Naive thymus-derived CD4-positive, alpha-beta T cell (primary cell): Measurements from ENCODE around the gene PTGIS. TPM values are rescaled to one million over a fixed set of nuclear protein-coding genes. Genes with fewer than 3 reads are reported as not detected.

Experiments
- ATAC-seq: fragments of 150-1000 bp; cut with Tn5 transposase; 2 replicates; pipeline ENCODE4 v1.10.0; 2021; ENCODE audit warnings: mild to moderate bottlenecking, moderate library complexity
- CTCF ChIA-PET: fragments of 350-600 bp; sonication (Branson Sonifier 250); formaldehyde crosslinking; loops from one replicate; lab custom pipeline; 2021; ENCODE audit warnings: antibody characterized with exemption; lab: Charles Lee
- POLR2A ChIA-PET: fragments of 350-600 bp; sonication (Branson Sonifier 250); formaldehyde crosslinking; loops from one replicate; lab custom pipeline; 2021; ENCODE audit warnings: antibody characterized with exemption, inconsistent platforms; lab: Charles Lee
- DNase-seq, 9 donors: peaks; one replicate each; pipeline versions ENCODE4 v3.0.0 to v3.0.0-alpha.2; 2020 to 2022; ENCODE audit warnings: mixed read lengths in 1 of 9
- H3K27ac ChIP-seq: one replicate; pipeline ENCODE4 v1.7.0; 2013; ENCODE audit warnings: mild to moderate bottlenecking, low read depth, low read length, moderate library complexity
- H3K27me3 ChIP-seq, 2 donors: one replicate each; pipeline ENCODE4 v1.7.0; 2013; ENCODE audit warnings: low read length in 2 of 2, mild to moderate bottlenecking in 2 of 2, moderate library complexity in 2 of 2; ENCODE audit not compliant: control insufficient read depth in 2 of 2, insufficient read depth in 2 of 2
- H3K36me3 ChIP-seq, 3 experiments: 1 replicate in 2 of 3; 2 replicates in 1 of 3; pipeline ENCODE4 v1.7.0; 2013; ENCODE audit warnings: low read length in 3 of 3, mild to moderate bottlenecking in 3 of 3, moderate library complexity in 1 of 3; ENCODE audit not compliant: insufficient read depth in 3 of 3, control insufficient read depth in 2 of 3
- H3K4me1 ChIP-seq, 2 donors: one replicate each; pipeline ENCODE4 v1.7.0; 2013; ENCODE audit warnings: low read length in 2 of 2, mild to moderate bottlenecking in 2 of 2, moderate library complexity in 1 of 2; ENCODE audit not compliant: control insufficient read depth in 2 of 2, insufficient read depth in 2 of 2
- H3K4me3 ChIP-seq: 2 replicates; pipeline ENCODE4 v1.7.0; 2013; ENCODE audit warnings: mild to moderate bottlenecking, low read length
- H3K9me3 ChIP-seq, 3 experiments: 1 replicate in 2 of 3; 2 replicates in 1 of 3; pipeline ENCODE4 v1.7.0; 2013; ENCODE audit warnings: low read length in 3 of 3; ENCODE audit not compliant: control insufficient read depth in 2 of 3
- H3K27ac Mint-ChIP-seq, 9 donors: one replicate each; pipeline ENCODE4 v1.8.0; 2020 to 2022; ENCODE audit warnings: mixed read lengths in 9 of 9, mild to moderate bottlenecking in 8 of 9, moderate library complexity in 5 of 9, inconsistent platforms in 2 of 9
- H3K27me3 Mint-ChIP-seq, 5 donors: one replicate each; pipeline ENCODE4 v1.8.0; 2021 to 2022; ENCODE audit warnings: mixed read lengths in 5 of 5, mild to moderate bottlenecking in 1 of 5
- H3K36me3 Mint-ChIP-seq, 5 donors: one replicate each; pipeline ENCODE4 v1.8.0; 2020 to 2022; ENCODE audit warnings: mixed read lengths in 5 of 5, mild to moderate bottlenecking in 3 of 5, inconsistent platforms in 1 of 5
- H3K4me1 Mint-ChIP-seq, 7 donors: one replicate each; pipeline ENCODE4 v1.8.0; 2020 to 2022; ENCODE audit warnings: mixed read lengths in 7 of 7, mild to moderate bottlenecking in 3 of 7, inconsistent platforms in 1 of 7
- H3K4me3 Mint-ChIP-seq, 10 donors: one replicate each; pipeline ENCODE4 v1.8.0; 2020 to 2022; ENCODE audit warnings: mild to moderate bottlenecking in 10 of 10, mixed read lengths in 10 of 10, moderate library complexity in 6 of 10, inconsistent platforms in 2 of 10
- H3K9me3 Mint-ChIP-seq, 11 donors: one replicate each; pipeline ENCODE4 v1.8.0; 2020 to 2022; ENCODE audit warnings: mixed read lengths in 11 of 11, mild to moderate bottlenecking in 4 of 11, inconsistent platforms in 1 of 11, moderate library complexity in 1 of 11
- intact Hi-C, 2 donors: fragments of 100-400 bp; cut with micrococcal nuclease; formaldehyde crosslinking; loops; one replicate each; pipeline ENCODE4 v1.15.1; 2023
- polyA plus RNA-seq, 2 donors: library from polyadenylated mRNA; unstranded; fragments of 300-500 nt; fragmentation: Illumina TruSeq; gene quantifications; one replicate each; pipeline ENCODE4 v1.2.3, GENCODE V29; 2021
- total RNA-seq, 6 experiments: library from RNA in 5 of 6; stranded (reverse) in 5 of 6; gene quantifications; 1 replicate in 5 of 6; 2 replicates in 1 of 6; pipeline ENCODE4 v1.2.3 and lab custom pipeline; 2021 to 2026

Gene PTGIS
- total and polyA plus RNA-seq, 7 experiments from 2014 or later, result 12.5 TPM; not detected in 6

DNA sequence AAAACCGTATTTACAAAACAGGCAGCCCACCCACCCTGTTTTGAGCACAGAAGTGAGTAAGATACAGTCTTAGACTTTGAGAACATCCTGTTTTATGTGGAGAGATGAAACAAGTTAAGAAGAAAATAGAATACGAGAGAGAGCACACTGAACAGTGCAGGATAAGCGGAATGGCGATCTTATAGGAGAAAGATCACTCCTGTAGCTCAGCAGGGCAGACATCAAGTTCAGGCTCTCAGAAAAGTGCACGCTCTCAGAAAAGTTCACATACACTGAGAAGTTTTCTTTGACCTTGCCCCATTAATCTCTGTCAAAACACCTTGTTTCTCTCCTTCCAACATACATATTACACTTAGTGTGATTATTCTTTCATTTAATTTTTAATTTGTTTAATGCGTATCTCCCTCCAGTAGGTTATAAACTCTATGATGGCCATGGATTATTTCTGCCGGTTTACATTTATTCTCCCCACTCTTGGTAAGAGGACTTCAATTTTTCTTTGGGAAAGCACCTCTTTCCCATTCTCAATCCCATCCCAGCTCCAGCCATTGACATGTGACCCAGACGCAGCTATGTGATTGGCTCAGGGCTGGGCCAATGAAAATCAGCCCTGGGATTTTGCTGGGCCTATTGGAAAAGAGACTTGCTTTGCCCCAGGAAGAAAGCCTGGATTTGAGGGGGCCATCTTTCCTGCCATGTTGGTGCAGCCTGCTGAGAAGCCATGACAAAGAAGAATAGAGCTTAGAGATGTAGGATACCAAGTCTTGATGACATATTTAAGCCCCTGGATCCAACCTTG, 101.6 kb downstream of the PTGIS start:
- Histone ChIP-seq H3K4me3 (no peak overlapping the region), H3K27me3 (no peaks in the 10 kb centered on the region), H3K4me1 (peaks cover 0 to 4% of the 10 kb centered on the region in 2 donors), H3K9me3 (no peaks in the 10 kb centered on the region), H3K36me3 (no peaks in the 10 kb centered on the region), H3K27ac (no peak overlapping the region)
- Mint-ChIP-seq H3K27ac (no peak overlapping the region), H3K36me3 (no peaks in the 10 kb centered on the region), H3K4me3 (no peak overlapping the region), H3K27me3 (peaks cover 24 to 41% (median 34%) of the 10 kb centered on the region in 5 donors), H3K4me1 (peaks cover 0 to 3% (median 0%) of the 10 kb centered on the region in 7 donors), H3K9me3 (no peaks in the 10 kb centered on the region)
- DNase-seq (no peak), ATAC-seq (no peak)
- POLR2A ChIA-PET, result no interaction called here
- intact Hi-C loops, result no loop called here
- CTCF ChIA-PET, result no interaction called here

DNA sequence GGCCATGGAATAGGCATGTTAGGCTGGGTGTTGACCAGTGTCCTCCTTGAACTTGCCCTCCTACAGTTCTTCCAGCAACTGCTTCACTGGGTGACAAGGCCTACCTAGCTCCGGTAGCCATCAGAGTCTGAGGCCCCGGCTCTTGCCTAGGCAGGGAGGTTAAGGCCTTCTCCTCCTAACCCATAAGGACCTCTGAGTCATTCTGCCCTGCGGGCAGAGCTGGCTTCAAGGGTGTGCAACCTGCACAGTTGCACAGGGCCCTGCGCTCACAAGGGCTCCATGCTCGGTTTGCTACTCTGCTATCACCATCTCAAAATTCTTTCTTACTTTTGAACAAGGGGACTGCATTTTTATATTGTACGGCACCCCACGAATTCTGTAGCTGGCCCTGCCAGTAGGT, 103.4 kb downstream of the PTGIS start:
- no peaks in the 10 kb centered on the region for H3K36me3 ChIP-seq

DNA sequence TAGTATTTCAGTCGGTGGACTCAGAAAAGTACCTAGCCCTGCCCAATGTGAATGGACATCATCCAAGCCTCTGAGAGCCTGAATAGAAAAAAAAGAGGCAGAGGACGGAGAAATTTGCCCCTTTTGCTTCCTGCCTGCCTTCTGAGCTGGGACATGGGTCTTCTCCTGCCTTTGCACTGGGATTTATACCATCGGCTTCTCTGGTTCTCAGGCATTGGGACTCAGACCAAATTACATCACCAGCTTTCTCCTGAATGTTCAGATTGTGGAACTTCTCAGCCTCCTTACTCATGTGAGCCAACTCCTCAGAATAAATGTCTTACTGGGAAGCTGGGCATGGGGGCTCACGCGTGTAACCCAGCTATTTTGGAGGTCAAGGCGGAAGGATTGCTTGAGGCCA, 105.3 kb downstream of the PTGIS start:
- Mint-ChIP-seq H3K4me3 (no peak overlapping the region), H3K9me3 (peaks cover 0 to 3% (median 0%) of the 10 kb centered on the region in 11 donors), H3K4me1 (peaks cover 0 to 4% (median 0%) of the 10 kb centered on the region in 7 donors), H3K27me3 (peaks cover 5 to 33% (median 27%) of the 10 kb centered on the region in 5 donors), H3K27ac (no peak overlapping the region), H3K36me3 (no peaks in the 10 kb centered on the region)
- Histone ChIP-seq H3K9me3 (no peaks in the 10 kb centered on the region), H3K36me3 (no peaks in the 10 kb centered on the region), H3K27ac (no peak overlapping the region), H3K4me1 (no peaks in the 10 kb centered on the region), H3K4me3 (no peak overlapping the region), H3K27me3 (no peaks in the 10 kb centered on the region)
- ATAC-seq (no peak), DNase-seq (no peak)
- intact Hi-C loops, result no loop called here
- ChIA-PET CTCF (no interaction called here), POLR2A (no interaction called here)

More for the DNA sequence above, 103.4 kb downstream of the PTGIS start:
- no peak overlapping the region for H3K4me3 ChIP-seq
- H3K9me3 Mint-ChIP-seq, result peaks cover 0 to 3% (median 0%) of the 10 kb centered on the region in 11 donors
- peaks cover 10 to 32% (median 24%) of the 10 kb centered on the region in 5 donors for H3K27me3 Mint-ChIP-seq
- intact Hi-C loops, result no loop called here
- no peak overlapping the region for H3K27ac ChIP-seq
- H3K4me1 ChIP-seq, result peaks cover 0 to 4% of the 10 kb centered on the region in 2 donors
- H3K4me3 Mint-ChIP-seq, result no peak overlapping the region
- H3K27me3 ChIP-seq, result no peaks in the 10 kb centered on the region
- no peak for ATAC-seq
- no peaks in the 10 kb centered on the region for H3K9me3 ChIP-seq
- no peaks in the 10 kb centered on the region for H3K36me3 Mint-ChIP-seq
- POLR2A ChIA-PET, result no interaction called here
- H3K27ac Mint-ChIP-seq, result no peak overlapping the region
- peaks cover 0 to 4% (median 0%) of the 10 kb centered on the region in 7 donors for H3K4me1 Mint-ChIP-seq
- no peak for DNase-seq
- CTCF ChIA-PET, result no interaction called here

DNA sequence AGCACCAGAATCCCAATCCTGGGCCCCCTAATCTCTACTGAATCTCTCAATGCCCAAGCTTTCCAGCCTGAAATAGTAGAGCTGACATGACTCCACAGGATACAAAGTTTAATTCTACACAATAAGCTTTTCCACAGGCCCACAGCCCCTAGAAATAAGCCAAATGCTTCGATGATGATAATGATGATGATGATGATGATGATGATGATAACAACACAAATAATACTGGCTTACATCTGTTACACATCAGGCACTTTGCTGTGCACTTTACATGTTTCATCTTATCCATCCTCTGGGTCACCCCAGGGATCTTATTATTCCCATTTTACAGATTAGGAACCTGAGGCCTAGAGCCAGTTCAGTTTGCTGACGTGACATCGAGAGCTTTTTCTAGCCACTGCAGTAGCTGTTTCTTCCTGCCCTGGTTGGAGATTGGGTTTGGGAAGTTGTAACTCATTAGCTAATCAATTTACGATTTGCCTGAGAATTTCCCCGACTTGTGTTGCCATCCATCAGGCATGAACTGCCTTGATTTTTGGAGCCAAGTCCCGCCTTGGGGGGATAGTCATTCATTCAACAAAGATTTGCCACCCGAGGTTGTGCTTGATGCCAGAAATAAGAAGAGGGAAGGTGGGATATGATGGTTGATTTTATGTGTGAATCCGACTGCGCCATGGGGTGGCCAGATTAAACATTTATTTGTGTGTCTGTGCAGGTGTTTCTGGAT, 105.9 kb downstream of the PTGIS start:
- H3K27me3 Mint-ChIP-seq, result peaks cover 5 to 31% (median 21%) of the 10 kb centered on the region in 5 donors
- H3K9me3 Mint-ChIP-seq, result peaks cover 0 to 3% (median 0%) of the 10 kb centered on the region in 11 donors
- ChIA-PET CTCF (no interaction called here), POLR2A (no interaction called here)
- peaks cover 0 to 4% (median 0%) of the 10 kb centered on the region in 7 donors for H3K4me1 Mint-ChIP-seq
- no peaks in the 10 kb centered on the region for H3K36me3 ChIP-seq
- no peak overlapping the region for H3K27ac ChIP-seq
- no peak overlapping the region for H3K4me3 ChIP-seq
- no peak overlapping the region for H3K4me3 Mint-ChIP-seq
- DNase-seq, result no peak
- no peak overlapping the region for H3K27ac Mint-ChIP-seq
- no peaks in the 10 kb centered on the region for H3K36me3 Mint-ChIP-seq
- no peaks in the 10 kb centered on the region for H3K27me3 ChIP-seq
- intact Hi-C loops, result no loop called here
- H3K4me1 ChIP-seq, result no peaks in the 10 kb centered on the region
- no peak for ATAC-seq
- no peaks in the 10 kb centered on the region for H3K9me3 ChIP-seq

DNA sequence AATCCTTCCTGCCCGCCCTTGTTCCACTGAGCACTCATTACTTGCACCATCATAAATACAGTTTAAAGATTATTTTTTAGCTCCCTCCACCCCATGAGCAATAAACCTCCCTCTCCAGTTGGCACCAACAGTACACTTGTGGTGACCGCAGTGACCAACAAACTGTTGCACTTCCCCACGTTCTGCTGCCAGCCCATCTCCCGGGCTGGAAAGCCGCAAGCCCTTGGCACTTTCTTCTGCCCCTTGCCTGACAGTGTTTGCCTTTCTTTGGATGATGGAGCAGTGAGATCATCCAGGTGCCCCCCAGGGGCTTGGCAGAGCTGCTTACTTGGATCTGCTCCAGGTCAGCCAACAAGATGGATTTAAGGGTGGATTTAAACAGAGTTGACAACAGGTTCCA, 107.0 kb downstream of the PTGIS start:
- no peak overlapping the region for H3K27ac Mint-ChIP-seq
- Histone ChIP-seq H3K27ac (no peak overlapping the region), H3K27me3 (no peaks in the 10 kb centered on the region), H3K36me3 (no peaks in the 10 kb centered on the region), H3K4me1 (no peaks in the 10 kb centered on the region), H3K4me3 (no peak overlapping the region), H3K9me3 (no peaks in the 10 kb centered on the region)
- ATAC-seq (no peak), DNase-seq (no peak)
- H3K4me3 Mint-ChIP-seq, result no peak overlapping the region
- ChIA-PET POLR2A (no interaction called here), CTCF (no interaction called here)
- intact Hi-C loops, result no loop called here
- peaks cover 5 to 29% (median 25%) of the 10 kb centered on the region in 5 donors for H3K27me3 Mint-ChIP-seq
- peaks cover 0 to 3% (median 0%) of the 10 kb centered on the region in 11 donors for H3K9me3 Mint-ChIP-seq
- H3K36me3 Mint-ChIP-seq, result no peaks in the 10 kb centered on the region
- H3K4me1 Mint-ChIP-seq, result peaks cover 0 to 4% (median 0%) of the 10 kb centered on the region in 7 donors

DNA sequence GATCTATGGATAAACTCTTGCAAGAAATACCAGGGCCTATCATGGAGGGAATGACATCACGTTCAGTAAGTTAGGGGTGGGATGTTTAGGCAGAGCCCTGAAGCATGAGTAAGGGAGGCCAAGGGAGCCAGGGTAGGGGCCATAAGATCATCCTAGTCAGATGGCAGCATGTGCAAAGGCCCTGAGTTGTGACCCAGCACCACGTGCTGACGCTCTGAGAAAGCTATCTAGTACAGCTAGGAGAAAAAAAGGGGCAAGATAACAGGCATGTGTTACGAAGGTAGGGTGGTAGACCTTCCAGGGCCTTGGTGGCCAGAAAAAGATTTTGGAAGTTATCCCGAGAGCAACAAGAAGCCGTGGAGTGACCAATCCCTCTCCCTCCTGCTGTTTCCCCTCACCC, 107.8 kb downstream of the PTGIS start:
- H3K9me3 Mint-ChIP-seq, result peaks cover 0 to 3% (median 0%) of the 10 kb centered on the region in 11 donors
- intact Hi-C loops, result no loop called here
- CTCF ChIA-PET, result no interaction called here
- no peak overlapping the region for H3K27ac Mint-ChIP-seq
- Histone ChIP-seq H3K9me3 (no peaks in the 10 kb centered on the region), H3K36me3 (no peaks in the 10 kb centered on the region), H3K27me3 (no peaks in the 10 kb centered on the region), H3K4me3 (no peak overlapping the region), H3K4me1 (no peaks in the 10 kb centered on the region), H3K27ac (no peak overlapping the region)
- POLR2A ChIA-PET, result no interaction called here
- ATAC-seq (no peak), DNase-seq (no peak)
- peaks cover 0 to 3% (median 0%) of the 10 kb centered on the region in 7 donors for H3K4me1 Mint-ChIP-seq
- H3K4me3 Mint-ChIP-seq, result no peak overlapping the region
- H3K27me3 Mint-ChIP-seq, result peaks cover 6 to 30% (median 25%) of the 10 kb centered on the region in 5 donors
- H3K36me3 Mint-ChIP-seq, result no peaks in the 10 kb centered on the region
